ENCODE results near the gene ALAS1. TPM values are rescaled to one million over a fixed set of nuclear protein-coding genes. Genes with fewer than 3 reads are reported as not detected.

Gene ALAS1
- total and polyA plus RNA-seq, 2 donors (not counting 3 experiments of a cell fraction or from before 2014, with no cell fraction given) = 45.1 to 72.1 TPM

- Histone ChIP-seq H2AFZ (ENCODE audit: low read depth, low read length) (no peak overlapping the region), H3K4me3 (replicated peaks in 1 of 3; ENCODE audit: insufficient read depth in 1 of 3, low read depth in 1 of 3, low read length in 3 of 3) (no peak overlapping the region), H3K27me3 (ENCODE audit: control insufficient read depth in 2 of 2, insufficient read depth in 2 of 2, low read length in 2 of 2) (no peaks in the 10 kb centered on the region), H3K4me1 (ENCODE audit: control insufficient read depth, extremely low read depth, insufficient read depth, low read length) (no peaks in the 10 kb centered on the region), H3K79me2 (ENCODE audit: control insufficient read depth, insufficient read depth, low read length) (no peaks in the 10 kb centered on the region), H3K4me2 (ENCODE audit: insufficient read depth, low read length) (no peak overlapping the region), H3K9me3 (replicated peaks; ENCODE audit: control insufficient read depth, insufficient read depth, low read length) (no peaks in the 10 kb centered on the region), H3K9ac (replicated peaks; ENCODE audit: extremely low read depth, insufficient read depth, low read length) (no peak overlapping the region), H3K27ac (ENCODE audit: insufficient read depth, low read depth, low read length) (no peak overlapping the region), H3K9me1 (replicated peaks; ENCODE audit: control insufficient read depth, extremely low read depth, insufficient read depth, low read length) (no peaks in the 10 kb centered on the region), H3K36me3 (ENCODE audit: control insufficient read depth in 2 of 2, extremely low read depth in 1 of 2, insufficient read depth in 2 of 2, low read length in 2 of 2) (no peaks in the 10 kb centered on the region), H4K20me1 (replicated peaks; ENCODE audit: control insufficient read depth, extremely low read depth, insufficient read depth, low read length) (no peaks in the 10 kb centered on the region)
- FAIRE-seq (no peak), DNase-seq (ENCODE audit: low read depth, low spot score) (no peak)
- TF ChIP-seq FOS (IDR thresholded peaks at IDR 0.05; ENCODE audit: borderline replicate concordance, insufficient read depth, low read length) (no peak), MYC (IDR thresholded peaks at IDR 0.05; ENCODE audit: low read depth, low read length) (no peak), POLR2AphosphoS5 (IDR thresholded peaks at IDR 0.05; ENCODE audit: insufficient read depth, low read depth, low read length) (no peak), POLR2A (IDR thresholded peaks at IDR 0.05; ENCODE audit: low read depth, low read length) (no peak), MAX (IDR thresholded peaks at IDR 0.05; ENCODE audit: insufficient read depth, insufficient read length) (no peak), EZH2 (IDR thresholded peaks at IDR 0.05; ENCODE audit: borderline replicate concordance, low read depth, low read length, severe bottlenecking) (no peak), GATA2 (IDR thresholded peaks at IDR 0.05; ENCODE audit: insufficient read depth, insufficient read length, low read depth, low read length) (no peak), CTCF (IDR thresholded peaks at IDR 0.05; ENCODE audit: extremely low read depth in 1 of 2, insufficient read depth in 1 of 2, low read depth in 1 of 2, low read length in 2 of 2) (no peak), JUN (IDR thresholded peaks at IDR 0.05; ENCODE audit: borderline replicate concordance, insufficient read depth, insufficient read length, low read depth) (no peak)
- dilution Hi-C loops (cut with MboI; ENCODE audit: extremely low pct_ligation_motif_present, low sequenced_read_pairs) = no loop called here
- BruUV-seq (replicated peaks) = no TSS peak
- POLR2A ChIA-PET = no interaction called here
- CTCF ChIA-PET = interaction anchor here (0.9 kb wide), 1 partner anchor 35 kb away, joined by 3 read pairs; no protein-coding TSS in a partner anchor
- intact Hi-C loops (cut with micrococcal nuclease) = no loop called here
These were observed 12.6 kb upstream of the ALAS1 start for GRCh38 chr3:52185311-52185710.
